Neuronal stem cell (in vitro differentiated cells): ENCODE results near the gene GGPS1.

Experiments used
- DNase-seq: peaks from one replicate; pipeline ENCODE4 v3.0.0-alpha.2; 2013; ENCODE audit warnings: low spot score
- H2AFZ ChIP-seq: one replicate; pipeline ENCODE4 v1.6.1; 2013; ENCODE audit warnings: mild to moderate bottlenecking, low read length, inconsistent platforms
- H2AK5ac ChIP-seq: 2 replicates; pipeline ENCODE4 v1.6.1; 2013; ENCODE audit warnings: low read depth, mild to moderate bottlenecking, inconsistent platforms, low read length, moderate library complexity, mixed read lengths
- H2BK120ac ChIP-seq: 2 replicates; pipeline ENCODE4 v1.6.1; 2013; ENCODE audit warnings: low read depth, mild to moderate bottlenecking, inconsistent platforms, low read length, moderate library complexity, mixed read lengths
- H2BK12ac ChIP-seq: one replicate; pipeline ENCODE4 v1.6.1; 2013; ENCODE audit warnings: low read length, inconsistent platforms
- H2BK15ac ChIP-seq: 2 replicates; pipeline ENCODE4 v1.6.1; 2013; ENCODE audit warnings: mild to moderate bottlenecking, low read length, inconsistent platforms, mixed read lengths
- H2BK5ac ChIP-seq: one replicate; pipeline ENCODE4 v1.6.1; 2013; ENCODE audit warnings: inconsistent platforms, mild to moderate bottlenecking, low read length, moderate library complexity
- H3K14ac ChIP-seq: one replicate; pipeline ENCODE4 v1.6.1; 2013; ENCODE audit warnings: low read length, inconsistent platforms
- H3K18ac ChIP-seq: 2 replicates; pipeline ENCODE4 v1.6.1; 2013; ENCODE audit warnings: low read length, inconsistent platforms
- H3K23ac ChIP-seq: 2 replicates; pipeline ENCODE4 v1.6.1; 2013; ENCODE audit warnings: low read depth, mild to moderate bottlenecking, mixed read lengths, low read length, inconsistent platforms; ENCODE audit not compliant: poor library complexity
- H3K27ac ChIP-seq: replicated peaks from 3 replicates; pipeline ENCODE4 v1.5.1; 2013; ENCODE audit warnings: low read length, inconsistent platforms
- H3K27me3 ChIP-seq, 3 experiments: 2 replicates each; pipeline ENCODE4 v1.6.1; 2013; ENCODE audit warnings: low read length in 3 of 3, mild to moderate bottlenecking in 2 of 3, inconsistent platforms in 1 of 3, low read depth in 1 of 3, mixed read lengths in 1 of 3, moderate library complexity in 1 of 3; ENCODE audit not compliant: control insufficient read depth in 3 of 3, insufficient read depth in 3 of 3
- H3K36me3 ChIP-seq, 2 donors: replicated peaks in 1 of 2; 2 replicates each; pipeline ENCODE4 v1.6.1; 2013; ENCODE audit warnings: low read length in 2 of 2; ENCODE audit not compliant: control insufficient read depth in 2 of 2, insufficient read depth in 2 of 2
- H3K4ac ChIP-seq: 2 replicates; pipeline ENCODE4 v1.6.1; 2013; ENCODE audit warnings: inconsistent platforms, mild to moderate bottlenecking, low read length, moderate library complexity
- H3K4me1 ChIP-seq, 2 donors: 1 replicate in 1 of 2; 2 replicates in 1 of 2; pipeline ENCODE4 v1.6.1; 2013; ENCODE audit warnings: low read length in 2 of 2, low read depth in 1 of 2; ENCODE audit not compliant: control insufficient read depth in 2 of 2, insufficient read depth in 1 of 2
- H3K4me2 ChIP-seq: one replicate; pipeline ENCODE4 v1.6.1; 2013; ENCODE audit warnings: mild to moderate bottlenecking, low read length, inconsistent platforms; ENCODE audit not compliant: insufficient read depth, poor library complexity, severe bottlenecking
- H3K4me3 ChIP-seq, 2 donors: 2 replicates each; pipeline ENCODE4 v1.5.1; 2013; ENCODE audit warnings: low read length in 2 of 2, mild to moderate bottlenecking in 2 of 2, inconsistent platforms in 1 of 2, moderate library complexity in 1 of 2
- H3K79me1 ChIP-seq: one replicate; pipeline ENCODE4 v1.6.1; 2013; ENCODE audit warnings: low read depth, mild to moderate bottlenecking, inconsistent platforms, low read length, moderate library complexity
- H3K9ac ChIP-seq: one replicate; pipeline ENCODE4 v1.6.1; 2013; ENCODE audit warnings: mild to moderate bottlenecking, low read depth, low read length, inconsistent platforms; ENCODE audit not compliant: poor library complexity
- H3K9me3 ChIP-seq, 2 donors: replicated peaks in 1 of 2; 2 replicates each; pipeline versions ENCODE3 to v1.6.1; 2013; ENCODE audit warnings: low read length in 2 of 2, mild to moderate bottlenecking in 2 of 2, inconsistent platforms in 1 of 2, low read depth in 1 of 2, mixed read lengths in 1 of 2, moderate library complexity in 1 of 2; ENCODE audit not compliant: control insufficient read depth in 2 of 2, insufficient read depth in 1 of 2
- H4K8ac ChIP-seq: one replicate; pipeline ENCODE4 v1.6.1; 2013; ENCODE audit warnings: low read depth, mild to moderate bottlenecking, inconsistent platforms, low read length, moderate library complexity
- H4K91ac ChIP-seq: one replicate; pipeline ENCODE4 v1.6.1; 2013; ENCODE audit warnings: low read length, low read depth, mild to moderate bottlenecking, inconsistent platforms; ENCODE audit not compliant: poor library complexity
- WGBS, 2 donors: extraction: QIAGEN DNeasy Blood & Tissue Kit; methylation state at CpG; one replicate each; pipeline ENCODE4 v1.1.7; 2013; ENCODE audit warnings: missing lambda C conversion rate in 2 of 2, mixed read lengths in 1 of 2; ENCODE audit not compliant: insufficient read length in 2 of 2, insufficient replicate concordance in 1 of 2; ENCODE audit errors: extremely low coverage in 2 of 2; 5-methylcytosine and 5-hydroxymethylcytosine counted together

GGPS1 gene

GRCh38 chr1:235298758-235299157 lies 29.6 kb upstream of the GGPS1 start:
- H3K4me3 ChIP-seq: no peak overlapping the region
- no peaks in the 10 kb centered on the region for H3K27me3 ChIP-seq
- no peak overlapping the region for H4K8ac ChIP-seq
- H3K27ac ChIP-seq: no peak overlapping the region
- no peak overlapping the region for H3K14ac ChIP-seq
- H2BK5ac ChIP-seq: no peak overlapping the region
- no CpG with 5 or more reads among the region's 2 CpGs for WGBS, 2 donors
- H3K4ac ChIP-seq: no peak overlapping the region
- H2AFZ ChIP-seq: no peak overlapping the region
- no peak overlapping the region for H2BK15ac ChIP-seq
- no peak overlapping the region for H3K18ac ChIP-seq
- no peaks in the 10 kb centered on the region for H3K36me3 ChIP-seq
- H3K9me3 ChIP-seq: peaks cover 0 to 18% of the 10 kb centered on the region in 2 donors
- no peak overlapping the region for H2BK120ac ChIP-seq
- no peak overlapping the region for H2AK5ac ChIP-seq
- no peak for DNase-seq
- H4K91ac ChIP-seq: no peak overlapping the region
- H3K4me1 ChIP-seq: no peaks in the 10 kb centered on the region
- no peak overlapping the region for H3K4me2 ChIP-seq
- H3K23ac ChIP-seq: no peak overlapping the region
- peaks cover 5% of the 10 kb centered on the region for H3K79me1 ChIP-seq
- H3K9ac ChIP-seq: no peak overlapping the region
- no peak overlapping the region for H2BK12ac ChIP-seq

- H3K14ac ChIP-seq: no peak overlapping the region
- no CpG with 5 or more reads among the region's 10 CpGs for WGBS, 2 donors
Observed at GRCh38 chr1:235299169-235299858, 29.1 kb upstream of the GGPS1 start.

GRCh38 chr1:235302143-235302542 lies 26.2 kb upstream of the GGPS1 start:
- Histone ChIP-seq H2BK120ac (no peak overlapping the region), H2BK15ac (no peak overlapping the region), H3K4ac (no peak overlapping the region), H3K36me3 (peaks cover 0 to 3% of the 10 kb centered on the region in 2 donors), H3K14ac (no peak overlapping the region), H2BK12ac (no peak overlapping the region), H3K4me1 (no peaks in the 10 kb centered on the region), H3K27me3 (no peaks in the 10 kb centered on the region), H3K9me3 (peaks cover 0 to 5% of the 10 kb centered on the region in 2 donors), H4K91ac (no peak overlapping the region), H3K27ac (no peak overlapping the region), H2AFZ (no peak overlapping the region), H3K79me1 (peaks cover 4% of the 10 kb centered on the region), H2AK5ac (no peak overlapping the region), H3K4me2 (no peak overlapping the region), H3K4me3 (no peak overlapping the region), H2BK5ac (no peak overlapping the region), H3K23ac (no peak overlapping the region), H4K8ac (no peak overlapping the region), H3K9ac (no peak overlapping the region), H3K18ac (no peak overlapping the region)
- no CpG with 5 or more reads among the region's 1 CpG for WGBS, 2 donors
- DNase-seq: no peak

More at GRCh38 chr1:235299169-235299858, 29.1 kb upstream of the GGPS1 start:
- no peak for DNase-seq
- H3K79me1 ChIP-seq: peaks cover 6% of the 10 kb centered on the region
- H3K4ac ChIP-seq: no peak overlapping the region
- H3K9me3 ChIP-seq: peaks cover 0 to 18% of the 10 kb centered on the region in 2 donors
- H2AK5ac ChIP-seq: no peak overlapping the region
- H3K4me2 ChIP-seq: no peak overlapping the region
- no peaks in the 10 kb centered on the region for H3K27me3 ChIP-seq
- H4K91ac ChIP-seq: no peak overlapping the region
- H2BK5ac ChIP-seq: no peak overlapping the region
- no peak overlapping the region for H2AFZ ChIP-seq
- H3K23ac ChIP-seq: no peak overlapping the region
- H3K27ac ChIP-seq: no peak overlapping the region
- no peak overlapping the region for H3K4me3 ChIP-seq
- peaks cover 0 to 3% of the 10 kb centered on the region in 2 donors for H3K36me3 ChIP-seq
- no peak overlapping the region for H2BK120ac ChIP-seq
- H4K8ac ChIP-seq: no peak overlapping the region
- no peak overlapping the region for H3K9ac ChIP-seq
- no peak overlapping the region for H2BK15ac ChIP-seq
- H3K18ac ChIP-seq: no peak overlapping the region
- H3K4me1 ChIP-seq: no peaks in the 10 kb centered on the region
- H2BK12ac ChIP-seq: no peak overlapping the region

GRCh38 chr1:235304549-235305451 lies 23.6 kb upstream of the GGPS1 start:
- Histone ChIP-seq H4K91ac (no peak overlapping the region), H3K9me3 (no peaks in the 10 kb centered on the region), H4K8ac (no peak overlapping the region), H3K4me2 (no peak overlapping the region), H3K18ac (no peak overlapping the region), H2BK15ac (no peak overlapping the region), H3K23ac (no peak overlapping the region), H3K9ac (no peak overlapping the region), H3K4me3 (no peak overlapping the region), H3K36me3 (peaks cover 0 to 3% of the 10 kb centered on the region in 2 donors), H3K4me1 (no peaks in the 10 kb centered on the region), H3K27me3 (no peaks in the 10 kb centered on the region), H2AK5ac (no peak overlapping the region), H3K79me1 (peaks cover 4% of the 10 kb centered on the region), H3K27ac (no peak overlapping the region), H2BK120ac (no peak overlapping the region), H2AFZ (no peak overlapping the region), H2BK5ac (no peak overlapping the region), H3K4ac (no peak overlapping the region), H3K14ac (no peak overlapping the region), H2BK12ac (no peak overlapping the region)
- 100% methylated on average over 1 of the region's 6 CpGs; no CpG with 5 or more reads in 1 of the 2 donors for WGBS, 2 donors
- DNase-seq: no peak
